Activated CD4-positive, alpha-beta T cell treated with anti-CD3 and anti-CD28 coated beads, Interleukin-2, amount 50 U/mL, for 24 hours (primary cell): ENCODE data around the gene EPB41.

Experiments
- DNase-seq, 2 donors: peaks; one replicate each; pipeline ENCODE4 v3.0.0-alpha.2; 2020; ENCODE audit warnings: low read depth in 1 of 2, low spot score in 1 of 2

The EPB41 gene

GRCh38 chr1:28973596-28974421 lies 59.4 kb downstream of the EPB41 start:
- DNase-seq, result no peak

- DNase-seq, result no peak
Observed at GRCh38 chr1:28974432-28974831, 60.1 kb downstream of the EPB41 start.

- DNase-seq, result no peak
Observed at GRCh38 chr1:28976248-28976647, 61.9 kb downstream of the EPB41 start.

- DNase-seq, result no peak
Observed at GRCh38 chr1:28981210-28981609, 66.8 kb downstream of the EPB41 start.

- no peak for DNase-seq
Observed at GRCh38 chr1:28982198-28982597, 67.8 kb downstream of the EPB41 start.

- DNase-seq, result no peak
Observed at GRCh38 chr1:28983091-28983490, 68.7 kb downstream of the EPB41 start.

- DNase-seq, result no peak
Observed at GRCh38 chr1:28983509-28984310, 69.3 kb downstream of the EPB41 start.

GRCh38 chr1:28984311-28984684 lies 69.9 kb downstream of the EPB41 start:
- no peak for DNase-seq

GRCh38 chr1:28985427-28985826 lies 71.1 kb downstream of the EPB41 start:
- no peak for DNase-seq

GRCh38 chr1:28986306-28986910 lies 72.0 kb downstream of the EPB41 start:
- no peak for DNase-seq

GRCh38 chr1:29002792-29003191 lies 88.4 kb downstream of the EPB41 start:
- DNase-seq, result no peak

- DNase-seq, result no peak
Observed at GRCh38 chr1:29004288-29004687, 89.9 kb downstream of the EPB41 start.

GRCh38 chr1:29004798-29005197 lies 90.4 kb downstream of the EPB41 start:
- no peak for DNase-seq

- no peak for DNase-seq
Observed at GRCh38 chr1:29011775-29012174, 97.4 kb downstream of the EPB41 start.

GRCh38 chr1:29017235-29017634 lies 102.9 kb downstream of the EPB41 start:
- no peak for DNase-seq

- no peak for DNase-seq
Observed at GRCh38 chr1:29017975-29018712, 103.8 kb downstream of the EPB41 start.

GRCh38 chr1:29022620-29023019 lies 108.3 kb downstream of the EPB41 start:
- DNase-seq, result no peak

GRCh38 chr1:29029667-29030066 lies 115.3 kb downstream of the EPB41 start:
- no peak for DNase-seq

GRCh38 chr1:29032841-29033240 lies 118.5 kb downstream of the EPB41 start:
- no peak for DNase-seq

- DNase-seq, result no peak
Observed at GRCh38 chr1:29033829-29034466, 119.6 kb downstream of the EPB41 start.
